MCF 10A (cell line): ENCODE measurements around the gene FBLIM1. TPM values are rescaled to one million over a fixed set of nuclear protein-coding genes. Genes with fewer than 3 reads are reported as not detected.
A peak's percentile ranks its signal among the peaks of the same experiment; 100 is the strongest.
"Not testable (repeated sequence)": the region's sequence is repeated elsewhere in the genome, so short reads cannot be mapped to it uniquely, and the experiment has no call there.

Experiments
- BruUV-seq: library from RNA; stranded (reverse); fragments of 400-500 nt; replicated peaks from 2 replicates; lab custom pipeline; 2021; lab: Mats Ljungman, UMichigan
- CTCF ChIA-PET: fragments of 300-600 bp; sonication (Branson Sonifier 250); formaldehyde crosslinking; extraction: SDS; loops from one replicate; lab custom pipeline; 2021; ENCODE audit warnings: antibody characterized with exemption, inconsistent platforms; lab: Yijun Ruan, JAX
- POLR2A ChIA-PET: fragments of 300-600, 350-650 bp; sonication (Branson Sonifier 250); formaldehyde crosslinking; extraction: SDS; loops from one replicate; lab custom pipeline; 2020; ENCODE audit warnings: antibody characterized with exemption, inconsistent platforms; lab: Yijun Ruan, JAX
- DNase-seq: peaks from one replicate; pipeline ENCODE4 v3.0.0-alpha.2; 2018; ENCODE audit not compliant: unreplicated experiment
- H3K27ac Mint-ChIP-seq: one replicate; pipeline ENCODE4 v1.8.0; 2022; ENCODE audit warnings: mild to moderate bottlenecking, low read depth, mixed read lengths; ENCODE audit not compliant: unreplicated experiment
- H3K27me3 Mint-ChIP-seq: one replicate; pipeline ENCODE4 v1.8.0; 2022; ENCODE audit warnings: mixed read lengths; ENCODE audit not compliant: insufficient read depth, unreplicated experiment
- H3K36me3 Mint-ChIP-seq: one replicate; pipeline ENCODE4 v1.8.0; 2022; ENCODE audit warnings: mild to moderate bottlenecking, moderate library complexity, mixed read lengths; ENCODE audit not compliant: insufficient read depth, unreplicated experiment
- H3K4me1 Mint-ChIP-seq: one replicate; pipeline ENCODE4 v1.8.0; 2022; ENCODE audit warnings: mixed read lengths; ENCODE audit not compliant: insufficient read depth, unreplicated experiment
- H3K4me3 Mint-ChIP-seq: one replicate; pipeline ENCODE4 v1.8.0; 2022; ENCODE audit warnings: mild to moderate bottlenecking, moderate library complexity, mixed read lengths; ENCODE audit not compliant: unreplicated experiment
- H3K9me3 Mint-ChIP-seq: one replicate; pipeline ENCODE4 v1.8.0; 2022; ENCODE audit warnings: mixed read lengths; ENCODE audit not compliant: unreplicated experiment
- intact Hi-C: fragments of 100-400 bp; cut with micrococcal nuclease; formaldehyde crosslinking; loops from 2 replicates; pipeline ENCODE4 v1.14.1; 2022
- total RNA-seq: library from RNA; stranded (reverse); gene quantifications from 2 replicates; pipeline ENCODE4 v1.2.3, GENCODE V29; 2022
- TF ChIP-seq, protein P1 (sequence below): fragments of 200-600 bp; IDR thresholded peaks from one replicate; pipeline ENCODE4 v1.8.0; 2022; ENCODE audit warnings: antibody characterized with exemption, mild to moderate bottlenecking; ENCODE audit not compliant: unreplicated experiment

FBLIM1 gene
- total RNA-seq, 1 experiment from 2014 or later, result 101 TPM

DNA sequence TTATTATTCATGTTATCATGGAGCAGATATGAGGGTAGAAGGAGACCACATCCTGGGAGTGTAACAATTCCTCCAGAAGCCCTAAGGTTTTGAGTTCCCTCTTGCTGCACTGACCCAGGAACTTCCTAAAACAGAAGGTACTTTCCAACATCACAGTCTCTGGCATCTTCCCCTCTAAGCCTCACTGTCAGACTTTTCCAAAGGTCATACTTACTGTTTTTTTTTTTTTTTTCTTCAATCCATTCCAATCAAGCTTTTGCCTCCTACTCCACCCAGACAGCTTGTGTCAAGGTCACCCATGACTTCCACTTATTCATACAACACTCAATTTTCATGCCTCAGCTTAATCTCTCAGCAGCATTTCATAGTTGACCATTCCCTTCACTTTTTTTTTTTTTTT lies 67.2 kb downstream of the FBLIM1 start:
- POLR2A ChIA-PET, result no interaction called here
- intact Hi-C loops, result no loop called here
- Mint-ChIP-seq H3K9me3 (no peaks in the 10 kb centered on the region), H3K36me3 (peaks cover 10% of the 10 kb centered on the region), H3K27me3 (no peaks in the 10 kb centered on the region), H3K4me1 (peaks cover 12% of the 10 kb centered on the region), H3K4me3 (no peak overlapping the region), H3K27ac (no peak overlapping the region)
- BruUV-seq, result no TSS peak
- TF ChIP-seq, protein P1, sequence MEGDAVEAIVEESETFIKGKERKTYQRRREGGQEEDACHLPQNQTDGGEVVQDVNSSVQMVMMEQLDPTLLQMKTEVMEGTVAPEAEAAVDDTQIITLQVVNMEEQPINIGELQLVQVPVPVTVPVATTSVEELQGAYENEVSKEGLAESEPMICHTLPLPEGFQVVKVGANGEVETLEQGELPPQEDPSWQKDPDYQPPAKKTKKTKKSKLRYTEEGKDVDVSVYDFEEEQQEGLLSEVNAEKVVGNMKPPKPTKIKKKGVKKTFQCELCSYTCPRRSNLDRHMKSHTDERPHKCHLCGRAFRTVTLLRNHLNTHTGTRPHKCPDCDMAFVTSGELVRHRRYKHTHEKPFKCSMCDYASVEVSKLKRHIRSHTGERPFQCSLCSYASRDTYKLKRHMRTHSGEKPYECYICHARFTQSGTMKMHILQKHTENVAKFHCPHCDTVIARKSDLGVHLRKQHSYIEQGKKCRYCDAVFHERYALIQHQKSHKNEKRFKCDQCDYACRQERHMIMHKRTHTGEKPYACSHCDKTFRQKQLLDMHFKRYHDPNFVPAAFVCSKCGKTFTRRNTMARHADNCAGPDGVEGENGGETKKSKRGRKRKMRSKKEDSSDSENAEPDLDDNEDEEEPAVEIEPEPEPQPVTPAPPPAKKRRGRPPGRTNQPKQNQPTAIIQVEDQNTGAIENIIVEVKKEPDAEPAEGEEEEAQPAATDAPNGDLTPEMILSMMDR, result no peak
- DNase-seq, result no peak
- CTCF ChIA-PET, result interaction anchor here (0.6 kb wide), 1 partner anchor 97 kb away, joined by 4 read pairs; no protein-coding TSS in a partner anchor

DNA sequence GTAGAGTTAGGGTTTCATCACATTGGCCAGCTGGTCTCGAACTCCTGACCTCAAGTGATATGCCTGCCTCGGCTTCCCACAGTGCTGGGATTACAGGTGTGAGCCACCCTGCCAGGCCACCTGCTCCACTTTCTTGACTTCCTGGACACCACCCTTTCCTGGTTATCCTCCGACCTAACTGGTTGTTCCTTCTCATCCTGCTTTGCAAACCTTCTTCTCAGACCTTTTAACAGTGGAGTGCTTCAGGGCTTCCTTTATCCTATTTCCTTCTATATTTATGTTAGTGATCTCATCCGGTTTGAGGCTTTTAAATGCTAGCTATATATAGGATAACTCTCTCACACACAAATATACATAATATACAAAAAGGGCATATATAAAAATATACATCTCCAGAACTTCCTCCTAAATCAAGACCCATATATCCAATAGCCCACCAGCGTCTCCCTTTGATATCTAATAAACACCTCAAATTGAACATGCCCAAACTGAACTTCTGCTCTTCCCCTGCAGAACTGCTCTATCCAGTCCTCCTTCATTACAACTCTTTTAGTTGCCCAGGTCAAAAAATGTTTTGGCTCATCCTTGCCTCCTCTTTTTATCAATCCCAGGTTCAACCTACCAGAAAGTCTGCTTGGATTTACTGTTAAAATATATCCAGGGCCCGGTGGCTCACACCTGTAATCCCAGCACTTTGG lies 68.4 kb downstream of the FBLIM1 start:
- intact Hi-C loops, result no loop called here
- CTCF ChIA-PET, result interaction anchor here (1.4 to 1.9 kb wide), 2 partner anchors 9 to 11 kb away, joined by 5 to 8 read pairs; no protein-coding TSS in a partner anchor
- no peak overlapping the region for H3K4me3 Mint-ChIP-seq

DNA sequence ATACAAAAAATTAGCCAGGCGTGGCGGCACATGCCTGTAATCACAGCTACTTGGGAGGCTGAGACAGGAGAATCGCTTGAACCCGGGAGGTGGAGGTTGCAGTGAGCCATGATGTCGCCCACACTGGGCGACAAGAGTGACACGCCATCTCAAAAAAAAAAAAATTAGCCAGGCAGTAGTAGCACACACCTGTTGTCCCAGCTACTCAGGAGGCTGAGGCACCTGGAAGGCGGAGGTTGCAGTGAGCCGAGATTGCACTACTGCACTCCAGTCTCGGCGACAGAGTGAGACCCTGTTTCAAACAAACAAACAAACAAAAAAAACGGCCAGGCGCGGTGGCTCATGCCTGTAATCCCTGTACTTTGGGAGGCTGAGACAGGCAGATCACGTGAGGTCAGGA lies 69.0 kb downstream of the FBLIM1 start:
- POLR2A ChIA-PET, result interaction anchor here (1.0 kb wide), 1 partner anchor 22 kb away, joined by 5 read pairs; no protein-coding TSS in a partner anchor
- CTCF ChIA-PET, result interaction anchor here (1.4 to 1.9 kb wide), 2 partner anchors 10 to 12 kb away, joined by 5 to 8 read pairs; no protein-coding TSS in a partner anchor
- DNase-seq, H3K4me3 Mint-ChIP-seq, H3K9me3 Mint-ChIP-seq, BruUV-seq, H3K27me3 Mint-ChIP-seq, H3K27ac Mint-ChIP-seq, H3K36me3 Mint-ChIP-seq, intact Hi-C loops: not testable (repeated sequence)
- H3K4me1 Mint-ChIP-seq, result peaks cover 20% of the 10 kb centered on the region

More for the DNA sequence above, 68.4 kb downstream of the FBLIM1 start:
- Mint-ChIP-seq H3K27ac (no peak overlapping the region), H3K9me3 (no peaks in the 10 kb centered on the region), H3K4me1 (peaks cover 19% of the 10 kb centered on the region), H3K27me3 (no peaks in the 10 kb centered on the region), H3K36me3 (peaks cover 6% of the 10 kb centered on the region)
- TF ChIP-seq, protein P1, result no peak
- DNase-seq, result no peak
- POLR2A ChIA-PET, result interaction anchor here (0.9 to 1.0 kb wide), 2 partner anchors 20 to 89 kb away, joined by 3 read pairs; partner anchors contain the start of gene SPEN
- BruUV-seq, result no TSS peak

DNA sequence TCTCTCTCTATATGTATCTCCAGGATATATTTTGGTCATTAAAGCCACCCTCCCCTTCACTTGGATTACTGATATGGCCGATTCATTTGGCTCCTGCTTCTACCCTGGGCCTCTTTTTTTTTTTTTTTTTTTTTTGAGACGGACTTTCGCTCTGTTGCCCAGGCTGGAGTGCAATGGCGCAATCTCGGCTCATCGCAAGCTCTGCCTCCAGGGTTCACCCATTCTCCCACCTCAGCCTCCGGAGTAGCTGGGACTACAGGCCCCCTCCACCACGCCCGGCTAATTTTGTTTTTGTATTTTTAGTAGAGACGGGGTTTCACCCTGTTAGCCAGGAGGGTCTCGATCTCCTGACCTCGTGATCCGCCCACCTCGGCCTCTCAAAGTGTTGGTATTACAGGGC lies 70.3 kb downstream of the FBLIM1 start:
- H3K27me3 Mint-ChIP-seq, H3K36me3 Mint-ChIP-seq, H3K9me3 Mint-ChIP-seq, BruUV-seq, H3K4me3 Mint-ChIP-seq, DNase-seq, intact Hi-C loops, H3K27ac Mint-ChIP-seq: not testable (repeated sequence)
- ChIA-PET POLR2A (interaction anchor here (0.9 to 1.4 kb wide), 3 partner anchors 13 to 30 kb away, joined by 3 to 6 read pairs (median 3); no protein-coding TSS in a partner anchor), CTCF (interaction anchor here (0.7 to 0.9 kb wide), 2 partner anchors 13 to 336 kb away, joined by 3 to 5 read pairs; no protein-coding TSS in a partner anchor)
- H3K4me1 Mint-ChIP-seq, result peaks cover 20% of the 10 kb centered on the region

DNA sequence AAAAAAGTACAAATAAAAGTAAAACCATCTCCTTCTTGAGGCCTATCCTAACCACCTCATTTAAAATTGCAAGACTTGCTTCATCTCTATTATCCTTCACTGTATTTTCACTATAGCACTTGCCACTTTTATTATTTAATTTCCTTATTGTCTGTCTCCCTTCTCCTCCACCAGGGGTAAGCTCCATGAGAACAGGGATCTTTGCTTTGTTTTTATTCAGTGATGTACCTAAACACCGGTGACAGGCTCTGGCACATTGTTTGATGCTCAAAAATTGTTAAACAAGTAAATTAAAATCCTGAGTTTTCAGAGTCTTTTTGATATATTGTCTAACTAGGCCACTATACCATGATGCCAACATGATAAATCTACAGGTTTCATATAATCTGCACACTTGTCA lies 71.7 kb downstream of the FBLIM1 start:
- no peaks in the 10 kb centered on the region for H3K9me3 Mint-ChIP-seq
- POLR2A ChIA-PET, result interaction anchor here (0.6 to 1.4 kb wide), 9 partner anchors 14 to 183 kb away, joined by 3 to 7 read pairs (median 6); partner anchors contain the start of gene SPEN
- peaks cover 20% of the 10 kb centered on the region for H3K4me1 Mint-ChIP-seq
- H3K27ac Mint-ChIP-seq, result peak overlapping the region; percentile 77
- intact Hi-C loops, result loop anchor here (5.0 kb wide), 1 partner anchor 92 kb away; no protein-coding TSS in a partner anchor
- BruUV-seq, result no TSS peak
- H3K36me3 Mint-ChIP-seq, result peaks cover 5% of the 10 kb centered on the region
- CTCF ChIA-PET, result interaction anchor here (0.6 to 0.7 kb wide), 2 partner anchors 15 to 29 kb away, joined by 3 to 4 read pairs; no protein-coding TSS in a partner anchor
- TF ChIP-seq, protein P1, result no peak
- peak; percentile 8 for DNase-seq
- no peaks in the 10 kb centered on the region for H3K27me3 Mint-ChIP-seq
- no peak overlapping the region for H3K4me3 Mint-ChIP-seq
